B cell (primary cell): ENCODE data around the gene FLT1. TPM values are rescaled to one million over a fixed set of nuclear protein-coding genes. Genes with fewer than 3 reads are reported as not detected.

Source experiments
- ATAC-seq: fragments of 200-7000 bp; cut with Tn5 transposase; one replicate; pipeline ENCODE4 v1.10.0; 2021; ENCODE audit warnings: low read depth, mild to moderate bottlenecking, moderate number of reproducible peaks, moderate library complexity
- CTCF ChIA-PET: fragments of 350-600 bp; sonication (Branson Sonifier 250); formaldehyde crosslinking; loops from one replicate; lab custom pipeline; 2021; ENCODE audit warnings: antibody characterized with exemption, inconsistent platforms; lab: Charles Lee
- POLR2A ChIA-PET: fragments of 350-600 bp; sonication (Branson Sonifier 250); formaldehyde crosslinking; loops from one replicate; lab custom pipeline; 2021; ENCODE audit warnings: antibody characterized with exemption; lab: Charles Lee
- DNase-seq: peaks from one replicate; pipeline ENCODE4 v3.0.0; 2013
- H2AFZ ChIP-seq: 2 replicates; pipeline ENCODE4 v1.6.1; 2012; ENCODE audit warnings: mild to moderate bottlenecking, low read depth, low read length; ENCODE audit not compliant: insufficient read depth, poor library complexity, severe bottlenecking
- H3K27ac ChIP-seq, 2 donors: 1 replicate in 1 of 2; 2 replicates in 1 of 2; pipeline ENCODE4 v1.5.1; 2012 to 2013; ENCODE audit warnings: low read length in 2 of 2, mild to moderate bottlenecking in 2 of 2, moderate library complexity in 1 of 2
- H3K27me3 ChIP-seq, 4 experiments: fragments of 200-600 bp in 1 of 4; sonication (generic) in 1 of 4; replicated peaks in 1 of 4; 1 replicate in 2 of 4; 2 replicates in 2 of 4; pipeline versions ENCODE4 v1.6.1 to v1.7.0; 2013 to 2016; ENCODE audit warnings: low read length in 3 of 4, mild to moderate bottlenecking in 2 of 4, mixed read lengths in 1 of 4, moderate library complexity in 1 of 4; ENCODE audit not compliant: insufficient read depth in 4 of 4, control insufficient read depth in 3 of 4; ENCODE audit errors: control extremely low read depth in 1 of 4
- H3K36me3 ChIP-seq, 2 experiments: replicated peaks in 1 of 2; 1 replicate in 1 of 2; 2 replicates in 1 of 2; pipeline versions ENCODE4 v1.6.1 to v1.7.1; 2013; ENCODE audit warnings: low read length in 1 of 2; ENCODE audit not compliant: insufficient read depth in 2 of 2, control insufficient read depth in 1 of 2; ENCODE audit errors: control extremely low read depth in 1 of 2, extremely low read depth in 1 of 2
- H3K4me1 ChIP-seq, 2 donors: fragments of 200-600 bp in 1 of 2; sonication (generic) in 1 of 2; 1 replicate in 1 of 2; 2 replicates in 1 of 2; pipeline versions ENCODE4 v1.5.1 to v1.6.1; 2013 to 2017; ENCODE audit warnings: low read length in 2 of 2; ENCODE audit not compliant: control insufficient read depth in 2 of 2, insufficient read depth in 2 of 2
- H3K4me2 ChIP-seq: replicated peaks from 2 replicates; pipeline ENCODE3; 2012; ENCODE audit warnings: mild to moderate bottlenecking, low read depth, low read length; ENCODE audit not compliant: poor library complexity, severe bottlenecking
- H3K4me3 ChIP-seq, 5 experiments: fragments of 200-600 bp in 1 of 5; sonication (generic) in 1 of 5; 1 replicate in 3 of 5; 2 replicates in 2 of 5; pipeline versions ENCODE4 v1.5.1 to v1.7.0; 2011 to 2016; ENCODE audit warnings: low read length in 4 of 5, mild to moderate bottlenecking in 4 of 5, low read depth in 2 of 5, control low read depth in 1 of 5, moderate library complexity in 1 of 5; ENCODE audit not compliant: insufficient read depth in 1 of 5; ENCODE audit errors: control extremely low read depth in 1 of 5, extremely low read depth in 1 of 5
- H3K79me2 ChIP-seq: fragments of 200-600 bp; sonication (generic); one replicate; pipeline ENCODE4 v1.6.0; 2016; ENCODE audit warnings: low read length; ENCODE audit not compliant: control insufficient read depth, insufficient read depth
- H3K9ac ChIP-seq: fragments of 200-600 bp; sonication (generic); 2 replicates; pipeline ENCODE4 v1.6.1; 2017; ENCODE audit warnings: mild to moderate bottlenecking, low read length, moderate library complexity
- H3K9me3 ChIP-seq, 3 donors: one replicate each; pipeline versions ENCODE4 v1.6.1 to v1.7.1; 2013; ENCODE audit warnings: low read length in 2 of 3; ENCODE audit not compliant: control insufficient read depth in 2 of 3, insufficient read depth in 1 of 3; ENCODE audit errors: control extremely low read depth in 1 of 3
- H4K20me1 ChIP-seq: 2 replicates; pipeline ENCODE4 v1.6.0; 2012; ENCODE audit warnings: mild to moderate bottlenecking, low read length; ENCODE audit not compliant: insufficient read depth, control insufficient read depth, poor library complexity, severe bottlenecking
- H3K27ac Mint-ChIP-seq: one replicate; pipeline ENCODE4 v1.8.0; 2021; ENCODE audit warnings: mixed read lengths
- H3K27me3 Mint-ChIP-seq: one replicate; pipeline ENCODE4 v1.8.0; 2021; ENCODE audit warnings: mixed read lengths
- H3K4me1 Mint-ChIP-seq: one replicate; pipeline ENCODE4 v1.8.0; 2021; ENCODE audit warnings: mixed read lengths
- H3K4me3 Mint-ChIP-seq: one replicate; pipeline ENCODE4 v1.8.0; 2021; ENCODE audit warnings: mixed read lengths
- H3K9me3 Mint-ChIP-seq: one replicate; pipeline ENCODE4 v1.8.0; 2022; ENCODE audit warnings: mixed read lengths; ENCODE audit not compliant: insufficient read depth
- EZH2 ChIP-seq: IDR thresholded peaks from 2 replicates; pipeline ENCODE4 v1.6.1; 2012; ENCODE audit warnings: borderline replicate concordance, low read depth, mild to moderate bottlenecking, moderate library complexity, low read length; ENCODE audit not compliant: insufficient read depth, poor library complexity, severe bottlenecking
- WGBS: methylation state at CpG from one replicate; pipeline ENCODE4 v1.1.5; 2013; ENCODE audit warnings: missing lambda C conversion rate; ENCODE audit not compliant: insufficient coverage; 5-methylcytosine and 5-hydroxymethylcytosine counted together
- intact Hi-C: fragments of 100-400 bp; cut with micrococcal nuclease; formaldehyde crosslinking; loops from one replicate; pipeline ENCODE4 v1.10.0; 2022
- polyA plus RNA-seq: library from polyadenylated mRNA; depleted of rRNA; stranded (reverse); fragments of >200 nt; gene quantifications from 2 replicates; pipeline ENCODE4 v1.2.3, GENCODE V29; 2012
- total RNA-seq, 2 donors: library from RNA; stranded (reverse); fragments of 120-200 nt in 1 of 2; gene quantifications; 1 replicate in 1 of 2; 2 replicates in 1 of 2; pipeline versions ENCODE4 v1.2.3 to v1.2.4, GENCODE V29; 2013 to 2022
- TF ChIP-seq, protein P1 (sequence below): fragments of 200-600 bp; IDR thresholded peaks from one replicate; pipeline ENCODE4 v1.8.0; 2022; ENCODE audit warnings: antibody characterized with exemption, mild to moderate bottlenecking

FLT1 gene
- total and polyA plus RNA-seq, 2 donors (not counting 1 experiment from before 2014, with no cell fraction given), result 1.1 to 1.2 TPM

DNA sequence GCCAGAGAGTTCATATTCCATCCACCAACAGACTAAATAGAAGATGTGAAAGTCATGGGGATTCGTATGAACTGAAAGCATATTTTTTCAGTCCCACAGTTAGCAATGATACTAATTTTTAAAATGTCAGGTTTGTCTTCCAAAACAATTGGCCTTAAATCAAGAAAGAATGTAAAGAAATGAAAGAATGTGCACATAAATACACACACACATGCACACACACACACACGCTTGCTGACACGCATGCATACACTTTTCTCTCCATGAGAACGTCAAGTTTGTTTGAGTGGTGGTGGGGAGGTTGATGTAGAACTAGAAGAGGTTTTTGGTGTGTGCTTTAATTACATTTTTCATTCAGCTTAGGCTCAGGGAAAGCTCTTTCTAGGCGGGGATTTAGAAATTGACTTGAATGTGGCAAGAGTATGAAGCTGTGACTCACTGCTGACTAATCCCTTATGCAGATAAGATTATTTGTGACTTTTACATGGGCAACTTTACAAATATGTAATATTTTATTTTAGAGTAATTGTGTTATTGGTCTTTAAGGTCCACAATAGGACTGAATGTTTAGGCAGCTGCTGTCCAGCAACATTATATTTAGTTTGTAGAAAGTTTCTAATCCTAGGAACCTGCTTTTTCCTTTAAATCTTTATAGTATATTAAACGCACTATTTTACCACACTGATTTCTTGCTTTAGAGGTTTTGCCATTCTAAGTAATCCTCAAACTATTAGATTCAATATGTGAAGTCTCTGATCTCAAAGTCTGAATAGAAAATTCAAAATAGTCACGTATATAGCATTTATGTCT, 18.8 kb downstream of the FLT1 start:
- POLR2A ChIA-PET, result no interaction called here
- Histone ChIP-seq H3K36me3 (no peaks in the 10 kb centered on the region), H4K20me1 (no peaks in the 10 kb centered on the region), H3K27ac (no peak overlapping the region), H3K9me3 (no peaks in the 10 kb centered on the region), H2AFZ (no peak overlapping the region), H3K9ac (no peak overlapping the region), H3K4me1 (no peaks in the 10 kb centered on the region), H3K4me3 (no peak overlapping the region), H3K27me3 (peaks cover 0 to 3% (median 1%) of the 10 kb centered on the region in 4 experiments), H3K79me2 (no peaks in the 10 kb centered on the region), H3K4me2 (no peak overlapping the region)
- TF ChIP-seq EZH2, result no peak
- TF ChIP-seq, protein P1, sequence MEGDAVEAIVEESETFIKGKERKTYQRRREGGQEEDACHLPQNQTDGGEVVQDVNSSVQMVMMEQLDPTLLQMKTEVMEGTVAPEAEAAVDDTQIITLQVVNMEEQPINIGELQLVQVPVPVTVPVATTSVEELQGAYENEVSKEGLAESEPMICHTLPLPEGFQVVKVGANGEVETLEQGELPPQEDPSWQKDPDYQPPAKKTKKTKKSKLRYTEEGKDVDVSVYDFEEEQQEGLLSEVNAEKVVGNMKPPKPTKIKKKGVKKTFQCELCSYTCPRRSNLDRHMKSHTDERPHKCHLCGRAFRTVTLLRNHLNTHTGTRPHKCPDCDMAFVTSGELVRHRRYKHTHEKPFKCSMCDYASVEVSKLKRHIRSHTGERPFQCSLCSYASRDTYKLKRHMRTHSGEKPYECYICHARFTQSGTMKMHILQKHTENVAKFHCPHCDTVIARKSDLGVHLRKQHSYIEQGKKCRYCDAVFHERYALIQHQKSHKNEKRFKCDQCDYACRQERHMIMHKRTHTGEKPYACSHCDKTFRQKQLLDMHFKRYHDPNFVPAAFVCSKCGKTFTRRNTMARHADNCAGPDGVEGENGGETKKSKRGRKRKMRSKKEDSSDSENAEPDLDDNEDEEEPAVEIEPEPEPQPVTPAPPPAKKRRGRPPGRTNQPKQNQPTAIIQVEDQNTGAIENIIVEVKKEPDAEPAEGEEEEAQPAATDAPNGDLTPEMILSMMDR, result no peak
- Mint-ChIP-seq H3K27ac (no peak overlapping the region), H3K9me3 (no peaks in the 10 kb centered on the region), H3K4me3 (no peak overlapping the region), H3K4me1 (no peaks in the 10 kb centered on the region), H3K27me3 (peaks cover 12% of the 10 kb centered on the region)
- intact Hi-C loops, result no loop called here
- DNase-seq (no peak), ATAC-seq (no peak)
- WGBS, result no CpG with 5 or more reads among the region's 7 CpGs
- CTCF ChIA-PET, result interaction anchor here (0.9 kb wide), 1 partner anchor 38 kb away, joined by 3 read pairs; no protein-coding TSS in a partner anchor
